K562 (cell line): Measurements from ENCODE around the gene EHBP1. TPM values are rescaled to one million over a fixed set of nuclear protein-coding genes. Genes with fewer than 3 reads are reported as not detected.

Experiments used
- DEAF1 ChIP-seq: fragments of 450-650 bp; formaldehyde crosslinking; IDR thresholded peaks from 2 replicates; pipeline ENCODE4 v1.4.0; 2020; ENCODE audit warnings: mild to moderate bottlenecking, moderate library complexity
- NCOR1 ChIP-seq: fragments of 450-650 bp; IDR thresholded peaks from 2 replicates; pipeline ENCODE4 v1.6.1; 2016; ENCODE audit warnings: mild to moderate bottlenecking, moderate library complexity
- NFATC3 ChIP-seq: fragments of 450-650 bp; IDR thresholded peaks from 2 replicates; pipeline ENCODE4 v1.6.1; 2017; ENCODE audit warnings: mild to moderate bottlenecking
- RNF219 ChIP-seq: fragments of 250-450 bp; sonication (Bioruptor Pico); IDR thresholded peaks from 2 replicates; pipeline ENCODE4 v1.5.0; 2022; ENCODE audit warnings: mild to moderate bottlenecking
- polyA plus RNA-seq, 8 experiments: library from polyadenylated mRNA; depleted of rRNA in 4 of 8; stranded (reverse) in 5 of 8; unstranded in 3 of 8; fragments of >200 nt; fragmentation: Nextera tagmentation in 2 of 8; fragmentation: Illumina TruSeq in 1 of 8; extraction: Ambion mirVana in 2 of 8; extraction: Trizol in 1 of 8; gene quantifications; 2 replicates each; pipeline versions ENCODE4 v1.2.1 to v1.2.3, GENCODE V29; 2011 to 2014; ENCODE audit warnings: inconsistent platforms in 1 of 8, missing spikeins in 1 of 8
- total RNA-seq, 7 experiments: library from RNA; depleted of rRNA in 6 of 7; stranded (reverse); fragments of >200 nt in 6 of 7; fragmentation: Illumina TruSeq in 2 of 7; extraction: Trizol in 2 of 7; gene quantifications; 2 replicates each; pipeline versions ENCODE4 v1.2.1 to v1.2.3, GENCODE V29; 2011 to 2021; ENCODE audit warnings: low replicate concordance in 1 of 7
- TF ChIP-seq, protein P1 (sequence below), 2 experiments: IDR thresholded peaks; 2 replicates each; pipeline ENCODE4 v1.6.1; 2012; ENCODE audit warnings: improper control_type of control experiment in 2 of 2, low read depth in 2 of 2, low read length in 2 of 2, borderline replicate concordance in 1 of 2
- TF ChIP-seq, protein P2 (sequence below): fragments of 250-450 bp; sonication (Bioruptor Pico); IDR thresholded peaks from 2 replicates; pipeline ENCODE4 v1.8.0; 2022; ENCODE audit warnings: inconsistent platforms, mild to moderate bottlenecking, moderate library complexity, borderline replicate concordance

EHBP1 gene
- total and polyA plus RNA-seq, 9 of the 15 experiments (the other 6 are each of a cell fraction or from before 2014, with no cell fraction given): 8.9 to 26.6 (median 19.3) TPM

GRCh38 chr2:62727876-62728566 lies 22.5 kb downstream of the EHBP1 start (continued):
- TF ChIP-seq, protein P1, sequence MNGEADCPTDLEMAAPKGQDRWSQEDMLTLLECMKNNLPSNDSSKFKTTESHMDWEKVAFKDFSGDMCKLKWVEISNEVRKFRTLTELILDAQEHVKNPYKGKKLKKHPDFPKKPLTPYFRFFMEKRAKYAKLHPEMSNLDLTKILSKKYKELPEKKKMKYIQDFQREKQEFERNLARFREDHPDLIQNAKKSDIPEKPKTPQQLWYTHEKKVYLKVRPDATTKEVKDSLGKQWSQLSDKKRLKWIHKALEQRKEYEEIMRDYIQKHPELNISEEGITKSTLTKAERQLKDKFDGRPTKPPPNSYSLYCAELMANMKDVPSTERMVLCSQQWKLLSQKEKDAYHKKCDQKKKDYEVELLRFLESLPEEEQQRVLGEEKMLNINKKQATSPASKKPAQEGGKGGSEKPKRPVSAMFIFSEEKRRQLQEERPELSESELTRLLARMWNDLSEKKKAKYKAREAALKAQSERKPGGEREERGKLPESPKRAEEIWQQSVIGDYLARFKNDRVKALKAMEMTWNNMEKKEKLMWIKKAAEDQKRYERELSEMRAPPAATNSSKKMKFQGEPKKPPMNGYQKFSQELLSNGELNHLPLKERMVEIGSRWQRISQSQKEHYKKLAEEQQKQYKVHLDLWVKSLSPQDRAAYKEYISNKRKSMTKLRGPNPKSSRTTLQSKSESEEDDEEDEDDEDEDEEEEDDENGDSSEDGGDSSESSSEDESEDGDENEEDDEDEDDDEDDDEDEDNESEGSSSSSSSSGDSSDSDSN (IDR thresholded peaks at IDR 0.05; ENCODE audit: borderline replicate concordance in 1 of 2, low read depth in 2 of 2, low read length in 2 of 2): no peak
- TF ChIP-seq NFATC3 (no peak), RNF219 (CRISPR knock-in tag) (no peak), DEAF1 (CRISPR knock-in tag) (no peak), NCOR1 (no peak)
- TF ChIP-seq, protein P2, sequence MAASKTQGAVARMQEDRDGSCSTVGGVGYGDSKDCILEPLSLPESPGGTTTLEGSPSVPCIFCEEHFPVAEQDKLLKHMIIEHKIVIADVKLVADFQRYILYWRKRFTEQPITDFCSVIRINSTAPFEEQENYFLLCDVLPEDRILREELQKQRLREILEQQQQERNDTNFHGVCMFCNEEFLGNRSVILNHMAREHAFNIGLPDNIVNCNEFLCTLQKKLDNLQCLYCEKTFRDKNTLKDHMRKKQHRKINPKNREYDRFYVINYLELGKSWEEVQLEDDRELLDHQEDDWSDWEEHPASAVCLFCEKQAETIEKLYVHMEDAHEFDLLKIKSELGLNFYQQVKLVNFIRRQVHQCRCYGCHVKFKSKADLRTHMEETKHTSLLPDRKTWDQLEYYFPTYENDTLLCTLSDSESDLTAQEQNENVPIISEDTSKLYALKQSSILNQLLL (CRISPR knock-in tag): no peak
